ENCODE measurements around the gene FGD4.
A peak's percentile ranks its signal among the peaks of the same experiment; 100 is the strongest.

The FGD4 gene

GRCh38 chr12:32566663-32567295 is 167.4 kb downstream of the FGD4 start:
- no peak for DNase-seq

GRCh38 chr12:32567296-32567674 is 167.9 kb downstream of the FGD4 start:
- DNase-seq, result no peak

- no peak for DNase-seq
Measured at GRCh38 chr12:32568228-32568627, 168.9 kb downstream of the FGD4 start.

- DNase-seq, result no peak
Measured at GRCh38 chr12:32569259-32569658, 169.9 kb downstream of the FGD4 start.

- DNase-seq, result no peak
Measured at GRCh38 chr12:32574585-32574984, 175.2 kb downstream of the FGD4 start.

- no peak for DNase-seq
Measured at GRCh38 chr12:32577328-32577727, 178.0 kb downstream of the FGD4 start.

- peak; percentile 27 for DNase-seq
Measured at GRCh38 chr12:32583534-32583933, 184.2 kb downstream of the FGD4 start.

- DNase-seq, result no peak
Measured at GRCh38 chr12:32585680-32586079, 186.3 kb downstream of the FGD4 start.

GRCh38 chr12:32586390-32586789 is 187.0 kb downstream of the FGD4 start:
- no peak for DNase-seq

GRCh38 chr12:32587581-32588495 is 188.5 kb downstream of the FGD4 start:
- no peak for DNase-seq

- DNase-seq, result no peak
Measured at GRCh38 chr12:32588604-32589003, 189.2 kb downstream of the FGD4 start.

GRCh38 chr12:32589165-32589865 is 190.0 kb downstream of the FGD4 start:
- DNase-seq, result no peak

GRCh38 chr12:32595251-32595650 is 195.9 kb downstream of the FGD4 start:
- DNase-seq, result no peak

- DNase-seq, result no peak
Measured at GRCh38 chr12:32596030-32596429, 196.7 kb downstream of the FGD4 start.

- DNase-seq, result no peak
Measured at GRCh38 chr12:32598688-32599087, 199.3 kb downstream of the FGD4 start.

- DNase-seq, result no peak
Measured at GRCh38 chr12:32600681-32601080, 201.3 kb downstream of the FGD4 start.

GRCh38 chr12:32603071-32603470 is 203.7 kb downstream of the FGD4 start:
- no peak for DNase-seq

GRCh38 chr12:32603858-32604257 is 204.5 kb downstream of the FGD4 start:
- peak; percentile 52 for DNase-seq

GRCh38 chr12:32604565-32604964 is 205.2 kb downstream of the FGD4 start:
- no peak for DNase-seq

GRCh38 chr12:32605326-32606095 is 206.2 kb downstream of the FGD4 start:
- DNase-seq, result no peak

GRCh38 chr12:32606443-32606842 is 207.1 kb downstream of the FGD4 start:
- DNase-seq, result no peak

GRCh38 chr12:32609966-32610365 is 210.6 kb downstream of the FGD4 start:
- DNase-seq, result peak; percentile 9

GRCh38 chr12:32611986-32612385 is 212.6 kb downstream of the FGD4 start:
- DNase-seq, result no peak
